GM21737 (cell line): ENCODE measurements around the gene RUFY2.
A peak's percentile ranks its signal among the peaks of the same experiment; 100 is the strongest.
"Not testable (repeated sequence)": the region's sequence is repeated elsewhere in the genome, so short reads cannot be mapped to it uniquely, and the experiment has no call there.

Experiments used
- ATAC-seq: cut with Tn5 transposase; IDR thresholded peaks from one replicate; pipeline ENCODE4 v1.9.1; 2021; ENCODE audit warnings: mild to moderate bottlenecking, moderate library complexity; ENCODE audit not compliant: unreplicated experiment

The RUFY2 gene

DNA sequence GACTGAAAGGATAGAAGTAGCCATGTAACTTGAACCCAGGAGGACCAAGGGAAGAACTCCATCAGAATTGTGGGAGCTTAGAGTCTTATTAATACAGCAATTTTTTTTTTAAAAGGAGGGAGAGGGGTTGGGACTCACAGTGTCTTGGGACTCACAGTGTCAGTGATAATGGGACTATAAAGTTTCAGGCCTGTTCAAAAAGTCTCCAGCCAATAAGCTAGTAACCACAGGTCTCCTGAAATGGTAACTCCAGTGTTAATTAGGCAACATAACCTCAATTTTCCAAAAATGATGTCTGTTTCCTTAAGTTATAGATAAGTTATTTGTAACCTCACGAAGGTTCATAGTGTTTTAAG lies 77.6 kb downstream of the RUFY2 start:
- no peak for ATAC-seq

- no peak for ATAC-seq
Measured at GRCh38 chr10:68327889-68328786, 78.9 kb downstream of the RUFY2 start.

GRCh38 chr10:68324396-68324795 lies 82.7 kb downstream of the RUFY2 start:
- ATAC-seq, result not testable (repeated sequence)

GRCh38 chr10:68318331-68319059 lies 88.6 kb downstream of the RUFY2 start:
- no peak for ATAC-seq

GRCh38 chr10:68315582-68315981 lies 91.5 kb downstream of the RUFY2 start:
- no peak for ATAC-seq

- ATAC-seq, result not testable (repeated sequence)
Measured at GRCh38 chr10:68314930-68315329, 92.1 kb downstream of the RUFY2 start.

- ATAC-seq, result no peak
Measured at GRCh38 chr10:68310531-68310930, 96.5 kb downstream of the RUFY2 start.

- ATAC-seq, result no peak
Measured at GRCh38 chr10:68305854-68306253, 101.2 kb downstream of the RUFY2 start.

DNA sequence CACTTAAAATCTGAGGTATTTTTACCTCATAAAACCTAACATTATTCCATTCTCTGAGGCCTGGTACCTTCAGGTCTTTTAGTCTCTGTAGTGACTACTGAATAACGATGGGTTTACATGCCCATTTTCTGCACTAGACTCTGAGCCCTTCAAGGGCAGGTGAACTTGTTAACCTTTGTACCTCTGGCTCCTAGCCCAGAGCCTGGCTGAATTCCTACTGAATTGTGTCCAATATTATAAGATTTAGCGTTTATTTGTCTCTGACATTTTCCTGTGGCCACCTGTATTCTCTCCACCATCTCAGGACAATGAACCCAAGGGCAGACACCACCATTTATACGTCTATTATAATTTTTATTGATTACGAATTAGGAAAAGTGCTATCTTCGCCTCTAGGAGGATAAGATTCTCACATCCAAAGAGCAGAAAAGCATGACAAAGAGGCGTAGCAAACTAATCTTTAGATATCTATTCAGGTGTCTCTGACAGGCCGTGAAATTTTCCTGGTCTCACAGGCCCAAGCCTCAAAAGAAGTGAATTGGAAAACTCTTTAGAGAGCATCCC lies 103.1 kb downstream of the RUFY2 start:
- no peak for ATAC-seq

GRCh38 chr10:68302871-68303270 lies 104.2 kb downstream of the RUFY2 start:
- ATAC-seq, result no peak

- peak; percentile 13 for ATAC-seq
Measured at GRCh38 chr10:68302503-68302823, 104.6 kb downstream of the RUFY2 start.

GRCh38 chr10:68301790-68302502 lies 105.1 kb downstream of the RUFY2 start:
- peak; percentile 59 for ATAC-seq

- ATAC-seq, result no peak
Measured at GRCh38 chr10:68301301-68301700, 105.8 kb downstream of the RUFY2 start.

- no peak for ATAC-seq
Measured at GRCh38 chr10:68296843-68297663, 110.0 kb downstream of the RUFY2 start.
